ENCODE measurements around the gene CLTCL1.

Gene CLTCL1

GRCh38 chr22:19139974-19140373 lies 151.5 kb downstream of the CLTCL1 start:
- TF ChIP-seq GATA2 (IDR thresholded peaks at IDR 0.05; ENCODE audit: low read depth, low read length) (no peak), GATA3 (IDR thresholded peaks at IDR 0.05; ENCODE audit: low read depth, low read length) (no peak)

GRCh38 chr22:19139001-19139356 lies 152.5 kb downstream of the CLTCL1 start:
- TF ChIP-seq GATA3 (IDR thresholded peaks at IDR 0.05; ENCODE audit: low read depth, low read length) (no peak), GATA2 (IDR thresholded peaks at IDR 0.05; ENCODE audit: low read depth, low read length) (no peak)

DNA sequence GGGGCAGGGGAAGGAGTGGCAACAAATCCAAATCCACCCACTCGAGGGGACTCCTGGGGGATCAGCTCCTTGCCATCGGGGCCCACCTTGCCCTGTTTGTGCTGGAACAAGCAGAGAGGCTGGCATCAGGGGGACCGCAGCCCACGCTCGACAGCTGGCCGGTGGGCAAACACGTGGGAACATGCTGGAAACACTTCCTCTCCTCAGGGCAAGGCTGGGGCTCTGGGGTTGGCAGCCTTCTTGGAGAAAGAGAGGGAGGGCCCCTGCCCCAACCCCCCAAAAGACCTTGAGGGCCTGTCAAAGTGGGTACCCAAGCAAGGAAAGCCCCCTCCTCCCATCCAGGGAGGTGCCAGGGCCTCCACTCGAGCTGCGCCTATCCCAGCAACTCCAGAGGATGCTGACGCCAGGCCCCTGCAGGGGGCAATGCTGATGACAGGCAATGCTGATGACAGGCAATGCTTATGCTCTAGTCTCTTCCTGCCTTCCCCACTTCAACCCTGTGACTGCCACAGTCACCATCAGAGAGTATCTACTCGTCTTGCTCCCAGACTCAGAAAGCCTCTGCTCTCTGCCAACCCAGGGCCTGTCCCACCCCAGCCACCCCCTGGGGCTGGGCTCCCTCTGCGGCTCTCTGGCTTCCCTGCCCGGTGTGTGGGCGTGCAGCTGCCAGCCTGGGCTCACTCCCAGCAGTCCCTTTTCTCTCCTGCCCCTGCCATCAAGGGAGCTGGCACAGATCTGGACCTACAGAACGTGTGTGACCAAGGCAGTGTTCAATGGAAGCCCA lies 153.1 kb downstream of the CLTCL1 start:
- TF ChIP-seq GATA3 (IDR thresholded peaks at IDR 0.05; ENCODE audit: low read depth, low read length) (no peak), GATA2 (IDR thresholded peaks at IDR 0.05; ENCODE audit: low read depth, low read length) (no peak)

- TF ChIP-seq GATA3 (IDR thresholded peaks at IDR 0.05; ENCODE audit: low read depth, low read length) = no peak
- no peak for TF ChIP-seq GATA2 (IDR thresholded peaks at IDR 0.05; ENCODE audit: low read depth, low read length)
Measured at GRCh38 chr22:19137384-19138216, 153.9 kb downstream of the CLTCL1 start.

DNA sequence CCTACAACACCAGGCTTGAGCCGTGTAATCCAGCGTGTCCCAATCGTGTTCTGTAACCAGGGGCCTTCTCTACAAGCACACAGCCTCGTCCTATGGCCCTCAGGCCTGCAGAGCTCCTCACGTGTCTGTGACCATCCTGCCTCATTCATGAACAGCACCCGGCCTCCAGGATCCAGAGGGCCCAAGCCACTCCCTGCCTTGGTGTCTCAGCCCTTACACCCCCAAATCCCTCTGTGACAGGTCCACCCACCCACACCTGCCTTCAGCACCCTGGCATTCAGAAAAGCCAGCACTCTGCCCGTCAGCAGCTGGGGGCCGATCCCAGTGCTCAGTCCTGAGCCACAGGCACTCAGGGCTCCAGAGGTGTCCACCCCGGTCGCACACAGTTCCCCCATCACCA lies 154.6 kb downstream of the CLTCL1 start:
- TF ChIP-seq GATA2 (IDR thresholded peaks at IDR 0.05; ENCODE audit: low read depth, low read length) (no peak), GATA3 (IDR thresholded peaks at IDR 0.05; ENCODE audit: low read depth, low read length) (no peak)

DNA sequence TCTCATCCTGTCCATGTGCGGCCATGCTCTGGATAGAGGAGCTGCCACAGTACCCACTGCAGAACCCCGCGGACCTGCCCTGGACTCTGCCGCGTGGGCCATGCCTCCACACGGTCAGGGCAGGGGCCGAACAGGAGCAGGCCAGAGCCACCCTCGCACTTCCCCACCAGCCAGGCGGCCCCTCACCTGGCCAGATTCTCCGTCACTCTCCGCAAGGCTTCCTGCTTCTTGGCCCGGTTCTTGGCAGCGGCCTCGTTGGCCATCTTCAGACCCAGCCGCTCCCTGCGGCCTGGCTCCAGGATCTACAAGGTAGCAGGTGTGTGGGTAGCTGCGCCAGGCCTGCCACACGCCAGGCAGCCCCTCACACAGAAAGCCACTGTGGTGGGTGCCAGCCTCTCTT lies 156.6 kb downstream of the CLTCL1 start:
- TF ChIP-seq GATA3 (IDR thresholded peaks at IDR 0.05; ENCODE audit: low read depth, low read length) (no peak), GATA2 (IDR thresholded peaks at IDR 0.05; ENCODE audit: low read depth, low read length) (no peak)

- TF ChIP-seq GATA3 (IDR thresholded peaks at IDR 0.05; ENCODE audit: low read depth, low read length) = no peak
- no peak for TF ChIP-seq GATA2 (IDR thresholded peaks at IDR 0.05; ENCODE audit: low read depth, low read length)
Measured at GRCh38 chr22:19134176-19134831, 157.2 kb downstream of the CLTCL1 start.

- TF ChIP-seq GATA3 (IDR thresholded peaks at IDR 0.05; ENCODE audit: low read depth, low read length) (no peak), GATA2 (IDR thresholded peaks at IDR 0.05; ENCODE audit: low read depth, low read length) (no peak)
Measured at GRCh38 chr22:19133561-19133960, 158.0 kb downstream of the CLTCL1 start.

DNA sequence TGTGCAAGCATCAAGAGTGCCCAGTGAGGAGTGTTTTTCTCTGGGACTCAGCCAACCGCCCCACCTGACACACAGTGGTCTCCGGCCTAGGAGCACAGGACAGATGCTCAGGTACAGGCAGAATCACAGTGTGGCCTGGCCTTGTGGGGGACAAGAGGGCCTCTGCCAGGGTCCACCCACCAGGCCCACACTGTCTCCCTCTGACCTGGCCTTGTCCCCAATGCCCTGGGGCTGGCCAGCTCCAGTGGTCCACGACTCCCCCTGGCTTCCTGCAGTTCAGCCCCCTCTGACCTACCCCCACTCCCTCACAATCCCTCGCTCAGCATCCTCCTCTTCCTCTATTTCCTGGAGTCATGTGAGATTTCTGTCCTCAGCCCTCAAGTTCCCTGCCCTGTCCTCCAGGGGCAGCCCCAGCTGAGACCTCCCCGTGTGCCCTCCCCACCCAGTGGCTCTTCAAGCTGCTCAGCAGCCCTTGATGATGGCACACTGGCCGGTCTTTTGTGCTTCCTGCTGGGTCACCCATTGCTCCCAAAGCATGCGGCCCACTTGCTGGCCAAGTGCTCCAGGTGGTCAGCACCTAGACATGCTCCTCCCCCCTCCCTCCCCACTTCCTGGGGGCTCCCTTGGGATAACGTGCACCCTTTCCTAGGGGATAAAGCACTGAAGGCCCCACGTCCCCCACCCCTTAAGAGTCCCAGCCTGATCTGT lies 158.7 kb downstream of the CLTCL1 start:
- TF ChIP-seq GATA3 (IDR thresholded peaks at IDR 0.05; ENCODE audit: low read depth, low read length) = no peak

DNA sequence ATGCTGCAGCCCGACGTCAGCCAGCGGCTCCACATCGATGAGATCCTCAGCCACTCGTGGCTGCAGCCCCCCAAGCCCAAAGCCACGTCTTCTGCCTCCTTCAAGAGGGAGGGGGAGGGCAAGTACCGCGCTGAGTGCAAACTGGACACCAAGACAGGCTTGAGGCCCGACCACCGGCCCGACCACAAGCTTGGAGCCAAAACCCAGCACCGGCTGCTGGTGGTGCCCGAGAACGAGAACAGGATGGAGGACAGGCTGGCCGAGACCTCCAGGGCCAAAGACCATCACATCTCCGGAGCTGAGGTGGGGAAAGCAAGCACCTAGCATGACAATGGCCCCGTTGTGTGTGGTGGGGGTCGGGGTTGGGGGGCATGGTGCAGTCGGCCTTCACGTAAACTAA lies 159.4 kb downstream of the CLTCL1 start:
- no peak for TF ChIP-seq GATA3 (IDR thresholded peaks at IDR 0.05; ENCODE audit: low read depth, low read length)
- no peak for TF ChIP-seq GATA2 (IDR thresholded peaks at IDR 0.05; ENCODE audit: low read depth, low read length)

DNA sequence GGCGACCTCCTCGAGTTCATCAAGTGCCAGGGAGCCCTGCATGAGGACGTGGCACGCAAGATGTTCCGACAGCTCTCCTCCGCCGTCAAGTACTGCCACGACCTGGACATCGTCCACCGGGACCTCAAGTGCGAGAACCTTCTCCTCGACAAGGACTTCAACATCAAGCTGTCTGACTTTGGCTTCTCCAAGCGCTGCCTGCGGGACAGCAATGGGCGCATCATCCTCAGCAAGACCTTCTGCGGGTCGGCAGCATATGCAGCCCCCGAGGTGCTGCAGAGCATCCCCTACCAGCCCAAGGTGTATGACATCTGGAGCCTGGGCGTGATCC lies 159.9 kb downstream of the CLTCL1 start:
- TF ChIP-seq GATA2 (IDR thresholded peaks at IDR 0.05; ENCODE audit: low read depth, low read length) = no peak
- no peak for TF ChIP-seq GATA3 (IDR thresholded peaks at IDR 0.05; ENCODE audit: low read depth, low read length)

GRCh38 chr22:19130959-19131684 lies 160.4 kb downstream of the CLTCL1 start, which contains the start of gene TSSK2:
Gene TSSK2 (plus strand): TSS chr22:19131308. CDS start chr22:19131400, 92 bp downstream.
- TF ChIP-seq GATA3 (IDR thresholded peaks at IDR 0.05; ENCODE audit: low read depth, low read length) (no peak), GATA2 (IDR thresholded peaks at IDR 0.05; ENCODE audit: low read depth, low read length) (no peak)

- TF ChIP-seq GATA2 (IDR thresholded peaks at IDR 0.05; ENCODE audit: low read depth, low read length) (no peak), GATA3 (IDR thresholded peaks at IDR 0.05; ENCODE audit: low read depth, low read length) (no peak)
Measured at GRCh38 chr22:19129871-19130270, 161.6 kb downstream of the CLTCL1 start.

Data from SH-SY5Y (cell line).